Esophagus muscularis mucosa (tissue), 3 donors: Measurements from ENCODE around the gene STKLD1.

Experiments
- CTCF ChIP-seq, 3 experiments: fragments of 200-600 bp in 2 of 3; fragments of 450-650 bp in 1 of 3; sonication (generic) in 2 of 3; IDR thresholded peaks; one replicate each; pipeline ENCODE4 v1.5.1; 2017 to 2019; ENCODE audit warnings: antibody characterized with exemption in 3 of 3, mild to moderate bottlenecking in 2 of 3, moderate library complexity in 1 of 3
- POLR2AphosphoS5 ChIP-seq, 2 donors: sonication (generic); formaldehyde crosslinking; IDR thresholded peaks; one replicate each; pipeline ENCODE4 v1.6.1; 2017; ENCODE audit warnings: antibody characterized with exemption in 2 of 2

GRCh38 chr9:133356391-133357091 lies 19.6 kb upstream of the STKLD1 start, which contains the start of the genes SURF1 and SURF2:
- TF ChIP-seq CTCF (IDR thresholded peaks at IDR 0.05) (no peak), POLR2AphosphoS5 (IDR thresholded peaks at IDR 0.05) (peak; percentile 77 to 88)
